CD4-positive, alpha-beta T cell treated with Interleukin-15 for 1 hour (primary cell): Measurements from ENCODE around the gene URB2.
"Not testable (repeated sequence)": the region's sequence is repeated elsewhere in the genome, so short reads cannot be mapped to it uniquely, and the experiment has no call there.

Experiments used
- DNase-seq: peaks from one replicate; pipeline ENCODE4 v3.0.0-alpha.2; 2020

Gene URB2

GRCh38 chr1:229617351-229618100 lies 8.5 kb upstream of the URB2 start:
- no peak for DNase-seq

GRCh38 chr1:229619002-229619401 lies 7.0 kb upstream of the URB2 start:
- DNase-seq = no peak

DNA sequence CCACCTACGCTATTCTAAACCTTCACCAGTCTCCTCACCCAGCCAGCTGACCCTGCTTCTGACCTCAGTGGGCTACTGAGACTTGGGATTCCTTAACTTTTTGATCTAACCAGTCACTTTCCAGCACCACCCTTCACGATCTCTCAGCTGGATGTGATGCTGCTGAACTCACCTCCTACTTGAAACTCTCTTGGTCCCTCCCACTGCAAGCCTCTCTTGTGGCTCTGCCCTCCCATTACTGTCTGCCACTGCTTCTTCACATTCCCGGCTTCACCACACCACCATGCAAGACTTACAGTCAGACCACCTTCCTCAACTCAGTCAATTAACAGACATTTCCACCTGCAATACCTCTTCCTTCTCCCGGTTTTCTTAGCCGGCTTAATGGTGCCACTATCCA lies 6.4 kb upstream of the URB2 start:
- no peak for DNase-seq

DNA sequence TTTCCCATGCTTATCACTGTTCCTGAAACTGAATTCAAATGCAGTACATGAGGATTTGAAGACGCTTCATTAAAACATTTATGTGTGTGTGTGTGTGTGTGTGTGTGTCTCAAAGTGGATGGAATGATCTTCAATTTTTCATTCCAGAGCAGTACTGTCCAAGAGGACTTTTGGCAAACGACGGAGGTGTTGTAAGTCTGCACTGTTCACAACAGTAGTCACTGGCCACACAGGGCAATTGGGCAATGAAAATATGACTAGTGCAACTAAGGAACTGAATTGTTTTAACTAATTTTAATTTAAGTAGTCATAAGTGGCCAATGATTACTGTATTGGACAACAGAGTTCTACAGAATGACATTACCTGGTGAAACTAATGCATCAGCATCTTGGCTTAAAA lies 5.2 kb upstream of the URB2 start:
- DNase-seq = no peak

- DNase-seq = no peak
Measured at GRCh38 chr1:229621663-229622062, 4.4 kb upstream of the URB2 start.

GRCh38 chr1:229622641-229623120 lies 3.4 kb upstream of the URB2 start:
- DNase-seq = not testable (repeated sequence)

DNA sequence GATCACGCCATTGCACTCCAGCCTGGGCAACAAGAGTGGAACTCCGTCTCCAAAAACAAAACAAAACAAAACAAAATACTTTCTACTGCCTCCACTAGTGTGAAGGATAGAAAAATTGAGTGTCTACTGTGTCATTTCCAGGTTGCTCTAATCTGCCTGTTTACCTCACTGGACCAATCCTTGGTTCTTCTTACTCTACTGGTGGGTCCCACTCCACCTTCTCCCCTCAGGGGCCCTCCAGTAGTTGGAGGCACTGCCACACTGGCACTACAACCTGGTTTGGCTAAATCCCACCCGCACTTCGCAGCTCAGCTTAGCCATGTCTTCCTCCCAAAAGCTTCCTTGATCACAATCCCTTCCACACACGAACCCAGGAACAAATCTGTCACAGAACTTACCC lies 2.8 kb upstream of the URB2 start:
- no peak for DNase-seq

DNA sequence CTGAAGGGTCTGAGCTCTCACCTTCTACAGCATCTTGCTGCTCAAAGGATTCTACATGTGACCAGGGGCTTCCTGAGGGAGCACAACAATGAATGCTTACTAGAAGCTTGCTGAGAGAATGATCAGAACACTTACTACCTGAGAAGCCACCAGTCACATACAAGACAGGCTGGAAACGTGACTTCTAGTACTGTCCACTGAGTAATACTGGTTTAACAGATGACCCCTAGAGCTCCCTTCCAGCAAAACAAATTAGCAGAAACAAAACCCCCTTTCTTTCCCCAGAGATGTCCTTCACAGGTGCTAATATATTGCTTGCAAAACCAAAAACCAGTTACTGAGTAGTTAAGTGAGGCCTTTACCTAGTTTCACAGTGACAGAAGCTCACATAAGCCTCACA lies 2.2 kb upstream of the URB2 start:
- no peak for DNase-seq

DNA sequence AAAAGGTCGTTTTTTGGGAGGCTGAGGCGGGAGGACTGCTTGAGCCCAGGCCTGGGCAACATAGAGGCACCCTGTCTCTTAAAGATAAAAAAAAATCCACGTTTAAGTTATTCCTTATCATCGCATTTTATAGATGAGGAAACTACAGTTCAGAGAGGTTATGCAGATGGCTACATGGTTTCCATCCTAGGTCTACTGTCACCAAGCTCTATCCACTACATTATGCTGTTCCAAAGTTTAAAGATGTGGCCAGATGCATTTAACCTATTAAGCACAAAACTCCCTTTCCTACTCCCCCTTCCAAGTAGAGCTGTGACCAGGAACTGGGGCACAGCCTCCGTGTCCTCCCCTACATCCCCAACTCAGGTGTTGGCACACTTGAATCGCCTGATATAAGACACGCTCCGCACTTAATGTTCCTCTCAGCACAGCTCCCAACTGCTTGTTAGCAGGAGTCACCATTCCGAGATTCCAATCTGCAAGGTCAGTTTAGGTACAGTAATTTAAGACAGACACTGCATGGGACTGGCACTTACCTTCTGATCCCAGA lies 1.5 kb upstream of the URB2 start:
- DNase-seq = no peak

GRCh38 chr1:229625071-229625914 lies 754 bp upstream of the URB2 start:
- DNase-seq = no peak

- no peak for DNase-seq
Measured at GRCh38 chr1:229627003-229627402, 956 bp downstream of the URB2 start.

DNA sequence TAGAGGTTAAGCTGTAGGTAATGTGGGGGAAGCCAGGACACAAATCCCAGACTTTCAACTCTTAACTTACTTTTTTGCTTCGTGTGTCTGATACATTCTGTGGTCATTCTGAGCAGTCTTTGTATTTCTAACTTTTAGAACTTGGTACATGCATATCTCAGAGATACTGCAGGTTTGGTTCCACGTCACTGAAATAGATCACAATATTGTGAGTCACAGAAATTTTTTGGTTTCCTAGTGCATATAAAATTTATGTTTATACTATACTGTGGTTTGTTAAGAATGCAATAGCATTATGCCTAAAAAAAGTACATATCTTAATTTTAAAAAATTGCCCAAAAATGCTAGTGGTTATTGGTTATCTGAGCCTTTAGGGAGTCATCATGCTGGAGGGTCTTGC lies 3.2 kb downstream of the URB2 start:
- no peak for DNase-seq

DNA sequence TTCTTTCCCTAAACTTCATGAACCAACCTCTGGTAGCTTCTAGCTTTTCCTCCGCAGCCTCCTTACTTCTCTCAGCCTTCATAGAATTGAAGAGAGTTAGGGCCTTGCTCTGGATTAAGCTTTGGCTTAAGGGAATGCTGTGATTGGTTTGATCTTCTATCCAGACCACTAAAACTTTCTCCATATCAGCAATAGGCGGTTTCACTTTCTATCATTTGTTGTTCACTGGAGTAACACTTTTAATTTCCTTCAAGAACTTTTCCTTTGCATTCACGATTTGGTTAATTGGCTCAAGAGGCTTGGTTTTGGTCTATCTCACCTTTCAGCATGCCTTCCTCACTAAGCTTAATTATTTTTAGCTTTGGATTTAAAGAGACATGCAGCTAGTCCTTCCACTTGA lies 5.1 kb downstream of the URB2 start:
- no peak for DNase-seq

- no peak for DNase-seq
Measured at GRCh38 chr1:229631966-229632365, 5.9 kb downstream of the URB2 start.

DNA sequence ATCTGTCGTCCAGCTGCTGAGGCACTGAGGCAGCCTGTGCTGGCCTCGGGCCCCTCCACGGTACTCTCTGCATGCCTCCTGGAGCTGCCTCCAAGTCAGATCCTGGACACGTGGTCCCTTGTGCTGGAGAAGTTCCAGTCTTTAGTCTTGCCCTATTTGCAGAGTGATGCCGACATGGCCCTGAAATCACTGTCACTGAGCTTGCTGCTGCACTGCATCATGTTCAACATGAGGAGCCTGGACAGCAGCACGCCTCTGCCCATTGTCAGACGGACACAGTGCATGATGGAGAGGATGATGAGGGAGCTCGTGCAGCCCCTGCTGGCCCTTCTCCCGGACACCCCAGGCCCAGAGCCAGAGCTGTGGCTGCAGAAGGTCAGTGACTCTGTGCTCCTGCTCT lies 10.0 kb downstream of the URB2 start:
- no peak for DNase-seq

- no peak for DNase-seq
Measured at GRCh38 chr1:229637746-229638145, 11.7 kb downstream of the URB2 start.

GRCh38 chr1:229640455-229640854 lies 14.4 kb downstream of the URB2 start:
- DNase-seq = no peak

DNA sequence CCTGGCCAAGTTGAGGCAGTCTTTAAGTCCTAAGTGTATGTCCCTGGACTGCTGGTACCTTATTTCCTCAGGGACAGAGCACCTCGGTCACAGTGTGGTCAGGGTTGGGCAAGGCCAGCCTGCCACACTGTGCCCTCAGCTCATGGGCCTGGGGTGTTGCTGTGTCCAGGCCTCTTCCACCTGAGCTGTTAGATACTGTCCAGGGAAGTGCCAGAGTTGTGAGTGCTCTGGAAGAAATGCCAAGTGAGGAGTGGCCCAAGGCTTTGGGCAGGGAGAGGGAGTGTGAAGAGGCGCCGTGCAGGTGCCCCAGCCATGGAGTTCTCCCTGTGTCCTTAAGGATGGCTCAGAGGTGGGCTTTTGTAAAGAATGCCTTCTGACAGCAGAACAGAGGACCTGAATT lies 15.3 kb downstream of the URB2 start:
- no peak for DNase-seq

- no peak for DNase-seq
Measured at GRCh38 chr1:229642376-229642775, 16.3 kb downstream of the URB2 start.

- DNase-seq = no peak
Measured at GRCh38 chr1:229642970-229643369, 16.9 kb downstream of the URB2 start.

GRCh38 chr1:229643996-229644745 lies 18.1 kb downstream of the URB2 start:
- DNase-seq = no peak

DNA sequence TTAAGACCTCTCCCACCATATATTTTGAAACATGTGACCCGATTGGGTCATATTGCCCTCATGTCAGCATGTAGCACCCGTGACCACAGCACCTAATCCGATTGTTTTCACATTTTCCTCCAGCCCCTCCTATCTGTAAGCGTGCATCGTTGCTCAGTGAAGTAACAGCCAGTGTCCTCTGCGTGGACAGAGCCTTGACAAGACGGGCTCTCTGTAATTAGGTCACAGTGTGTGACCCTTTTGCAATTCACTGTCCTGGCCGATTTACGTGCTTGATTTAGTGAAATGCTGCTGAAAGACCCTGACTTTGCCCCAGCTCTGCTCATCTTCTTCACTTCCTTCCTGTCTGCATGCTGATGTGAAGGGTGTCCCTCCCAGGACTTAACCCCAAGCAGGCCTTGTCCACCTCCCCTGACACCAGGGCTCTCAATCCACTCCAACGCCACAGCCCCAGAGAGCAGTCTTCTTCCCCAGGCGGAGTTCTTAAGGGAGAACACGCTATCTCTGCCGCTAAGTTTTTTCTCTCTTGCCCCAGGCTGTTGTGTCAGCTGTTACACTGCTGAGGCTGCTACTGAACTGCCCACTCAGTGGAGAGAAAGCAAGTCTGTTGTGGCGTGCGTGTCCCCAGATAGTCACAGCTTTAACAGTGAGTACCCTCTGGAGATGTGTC lies 19.4 kb downstream of the URB2 start:
- no peak for DNase-seq

GRCh38 chr1:229648406-229648805 lies 22.4 kb downstream of the URB2 start:
- no peak for DNase-seq
